Activated CD4-positive, alpha-beta T cell treated with anti-CD3 and anti-CD28 coated beads, Interleukin-10, Interleukin-2, amounts not matched to agents 100 ng/mL and 50 ng/mL, durations not matched to agents 16 hours and 8 hours (primary cell): ENCODE data around the gene C16orf92.

Experiments used
- DNase-seq: peaks from one replicate; pipeline ENCODE4 v3.0.0-alpha.2; 2020

C16orf92 gene

DNA sequence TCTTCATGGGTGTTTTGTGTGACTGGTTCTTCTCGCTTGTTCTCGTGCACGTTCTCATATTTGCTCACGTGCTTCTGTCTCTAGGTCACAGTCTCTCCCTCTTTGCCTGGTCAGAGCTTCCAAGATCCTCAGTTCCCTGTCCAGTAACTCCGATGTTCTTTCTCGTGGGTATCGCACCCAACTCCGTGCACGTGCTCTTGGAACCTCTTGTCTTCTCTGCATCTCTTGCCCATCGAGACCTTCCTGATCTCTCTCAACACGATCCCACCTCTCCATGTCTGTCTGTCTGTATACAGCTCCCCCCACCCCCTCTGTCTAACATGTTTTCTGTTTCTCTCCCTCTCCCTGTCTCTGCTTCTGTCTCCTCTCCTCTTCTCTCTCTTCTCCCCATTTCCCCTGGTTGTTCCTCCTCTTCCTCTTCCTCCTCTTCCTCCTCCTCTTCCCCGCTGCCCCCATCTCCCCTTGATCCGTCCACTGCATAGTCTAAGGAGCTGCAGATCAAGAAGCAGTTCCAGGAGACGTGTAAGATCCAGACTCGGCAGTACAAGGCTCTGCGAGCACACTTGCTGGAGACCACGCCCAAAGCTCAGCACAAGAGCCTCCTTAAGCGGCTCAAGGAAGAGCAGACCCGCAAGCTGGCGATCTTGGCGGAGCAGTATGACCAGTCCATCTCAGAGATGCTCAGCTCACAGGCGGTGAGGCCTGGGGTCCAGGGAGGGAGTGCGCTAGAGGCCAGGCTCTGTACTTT is 33.7 kb upstream of the C16orf92 start:
- DNase-seq = no peak

DNA sequence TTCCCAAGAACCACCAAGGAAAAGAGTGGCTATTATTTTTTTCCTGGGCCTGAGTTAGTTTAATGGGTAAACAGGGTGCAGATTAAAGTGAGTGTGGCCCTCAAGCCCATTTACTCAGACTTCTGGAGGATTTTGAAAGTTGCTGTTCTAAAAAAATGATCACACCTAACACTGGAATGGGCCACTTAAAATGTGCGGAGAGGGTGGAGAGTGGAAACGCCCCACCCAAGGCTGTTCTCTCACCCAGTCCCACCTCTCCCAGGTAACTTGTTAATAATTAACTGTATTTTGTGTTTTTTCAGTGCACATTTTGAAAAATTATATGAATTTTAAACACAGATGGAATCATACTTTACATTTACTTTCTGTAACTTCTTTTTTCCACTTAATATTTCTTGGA is 33.0 kb upstream of the C16orf92 start:
- DNase-seq = no peak

DNA sequence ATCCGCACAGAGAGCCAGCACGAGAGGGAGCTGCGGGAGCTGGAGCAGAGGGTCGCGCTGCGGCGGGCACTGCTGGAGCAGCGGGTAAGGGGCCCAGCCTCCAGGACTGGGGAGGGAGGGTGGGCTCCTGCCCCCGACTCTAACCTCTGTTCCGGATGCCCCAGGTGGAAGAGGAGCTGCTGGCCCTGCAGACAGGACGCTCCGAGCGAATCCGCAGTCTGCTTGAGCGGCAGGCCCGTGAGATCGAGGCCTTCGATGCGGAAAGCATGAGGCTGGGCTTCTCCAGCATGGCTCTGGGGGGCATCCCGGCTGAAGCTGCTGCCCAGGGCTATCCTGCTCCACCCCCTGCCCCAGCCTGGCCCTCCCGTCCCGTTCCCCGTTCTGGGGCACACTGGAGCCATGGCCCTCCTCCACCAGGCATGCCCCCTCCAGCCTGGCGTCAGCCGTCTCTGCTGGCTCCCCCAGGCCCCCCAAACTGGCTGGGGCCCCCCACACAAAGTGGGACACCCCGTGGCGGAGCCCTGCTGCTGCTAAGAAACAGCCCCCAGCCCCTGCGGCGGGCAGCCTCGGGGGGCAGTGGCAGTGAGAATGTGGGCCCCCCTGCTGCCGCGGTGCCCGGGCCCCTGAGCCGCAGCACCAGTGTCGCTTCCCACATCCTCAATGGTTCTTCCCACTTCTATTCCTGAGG is 32.0 kb upstream of the C16orf92 start:
- DNase-seq = no peak

DNA sequence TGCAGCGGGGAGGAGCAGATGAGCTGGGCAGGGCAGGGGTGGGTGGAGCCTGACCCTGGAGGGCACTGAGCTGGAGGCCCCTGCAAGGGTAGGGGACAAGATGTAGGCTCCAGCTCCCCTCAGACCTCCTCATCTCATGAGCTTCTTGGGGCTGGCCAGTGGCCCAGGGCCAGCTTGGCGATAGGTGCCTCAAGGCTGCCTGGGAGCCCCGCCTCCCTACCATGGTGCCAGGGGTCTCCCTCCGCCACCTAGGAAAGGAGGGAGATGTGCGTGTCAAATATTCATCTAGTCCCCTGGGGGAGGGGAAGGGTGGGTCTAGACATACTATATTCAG is 31.5 kb upstream of the C16orf92 start:
- no peak for DNase-seq

DNA sequence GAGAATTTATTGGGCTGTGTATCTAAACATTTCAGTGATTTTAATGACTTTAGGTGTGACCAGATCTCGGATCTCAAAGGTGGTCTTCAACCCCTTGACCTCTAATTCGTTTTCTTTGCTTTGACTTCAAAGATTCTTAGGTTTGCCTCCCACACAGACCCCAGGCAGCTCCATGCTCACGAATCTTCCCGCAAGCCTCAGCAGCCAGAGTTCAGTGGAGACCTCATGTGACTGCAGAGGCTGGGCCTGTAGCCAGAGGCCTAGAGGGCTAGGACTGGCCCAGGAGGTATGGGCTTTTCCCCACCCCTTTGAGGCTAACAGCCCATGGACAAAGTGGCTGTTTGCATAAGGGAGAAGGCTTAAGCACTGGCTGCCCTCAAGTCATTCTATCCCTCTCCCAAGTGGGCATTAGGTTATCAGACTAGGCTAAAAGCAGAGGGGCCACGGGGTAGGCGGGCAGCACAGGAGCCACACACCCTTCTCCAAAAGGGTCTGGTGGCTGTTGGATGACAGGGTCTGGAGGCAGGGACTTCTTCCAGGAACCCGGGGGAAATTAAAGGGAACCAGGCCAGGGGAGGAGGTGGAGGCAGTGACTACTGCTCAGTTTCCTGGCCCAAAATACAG is 30.5 kb upstream of the C16orf92 start:
- no peak for DNase-seq

DNA sequence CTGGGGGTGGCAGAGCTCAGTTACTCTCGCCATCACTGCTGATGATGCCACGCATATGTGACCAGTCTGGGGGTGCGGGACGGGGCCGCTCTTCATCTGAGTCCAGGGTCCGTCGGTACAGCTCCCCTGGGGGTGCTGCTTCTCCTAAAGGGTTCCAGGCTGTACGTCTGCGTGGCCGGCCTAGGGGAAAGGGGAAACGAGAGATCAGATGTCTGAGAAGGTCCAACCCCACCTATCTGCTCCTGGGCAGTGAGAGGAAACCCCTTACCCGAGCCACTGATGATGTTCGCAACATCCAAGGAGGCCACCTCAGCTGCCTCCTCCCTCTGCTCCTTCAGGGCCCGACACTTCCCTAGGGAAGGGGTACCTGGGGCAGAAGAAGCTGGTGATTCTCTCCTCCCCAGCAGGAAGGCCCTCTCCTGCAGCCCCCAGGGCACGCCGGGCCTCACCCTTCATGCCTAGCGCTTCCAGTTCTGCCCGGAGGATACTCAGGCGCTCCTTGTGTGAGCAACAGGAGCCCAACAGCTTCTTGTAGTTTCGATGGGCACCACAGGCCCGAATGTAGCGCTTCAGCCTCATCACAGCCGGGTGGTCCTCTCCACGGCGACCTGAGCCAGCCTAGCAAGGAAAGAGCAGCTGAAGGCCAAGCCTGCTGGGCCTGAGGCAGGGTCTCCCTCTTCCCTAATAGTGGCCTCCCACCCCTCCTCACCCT is 29.7 kb upstream of the C16orf92 start:
- DNase-seq = no peak

DNA sequence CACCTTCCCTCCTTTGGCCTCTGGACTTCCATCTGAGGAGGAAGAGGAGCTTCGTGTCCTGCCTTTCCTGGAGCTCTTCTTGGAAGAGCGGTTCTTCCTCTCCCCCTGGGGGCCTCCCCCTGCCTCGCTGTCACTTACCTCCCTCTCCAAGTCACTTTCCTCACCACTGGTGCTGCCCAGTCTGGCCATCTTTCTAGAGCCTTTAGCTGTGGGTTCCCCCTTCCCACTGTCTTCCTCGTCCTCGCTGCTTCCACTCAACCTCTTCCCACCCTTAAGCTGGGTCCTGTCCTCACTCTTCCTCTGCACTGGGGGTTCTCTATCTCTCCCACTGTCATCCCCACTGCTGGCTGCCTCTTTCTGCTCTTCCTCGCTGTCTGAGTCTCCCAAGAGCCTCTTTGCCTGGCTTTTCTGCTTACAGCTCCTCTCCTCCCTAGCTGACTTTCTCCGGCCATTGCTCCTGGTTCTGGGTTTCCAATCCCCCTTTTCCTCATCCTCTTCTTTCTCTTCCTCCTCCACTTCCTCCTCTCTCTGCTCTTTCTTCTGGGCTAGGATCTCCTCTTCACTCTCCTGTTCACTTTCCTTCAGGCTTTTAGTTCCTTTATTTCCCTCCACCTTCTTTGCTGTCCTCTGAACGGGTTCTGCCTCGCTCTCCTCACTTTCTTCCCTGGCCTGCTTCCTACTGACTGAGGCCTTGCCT is 28.9 kb upstream of the C16orf92 start:
- DNase-seq = no peak

DNA sequence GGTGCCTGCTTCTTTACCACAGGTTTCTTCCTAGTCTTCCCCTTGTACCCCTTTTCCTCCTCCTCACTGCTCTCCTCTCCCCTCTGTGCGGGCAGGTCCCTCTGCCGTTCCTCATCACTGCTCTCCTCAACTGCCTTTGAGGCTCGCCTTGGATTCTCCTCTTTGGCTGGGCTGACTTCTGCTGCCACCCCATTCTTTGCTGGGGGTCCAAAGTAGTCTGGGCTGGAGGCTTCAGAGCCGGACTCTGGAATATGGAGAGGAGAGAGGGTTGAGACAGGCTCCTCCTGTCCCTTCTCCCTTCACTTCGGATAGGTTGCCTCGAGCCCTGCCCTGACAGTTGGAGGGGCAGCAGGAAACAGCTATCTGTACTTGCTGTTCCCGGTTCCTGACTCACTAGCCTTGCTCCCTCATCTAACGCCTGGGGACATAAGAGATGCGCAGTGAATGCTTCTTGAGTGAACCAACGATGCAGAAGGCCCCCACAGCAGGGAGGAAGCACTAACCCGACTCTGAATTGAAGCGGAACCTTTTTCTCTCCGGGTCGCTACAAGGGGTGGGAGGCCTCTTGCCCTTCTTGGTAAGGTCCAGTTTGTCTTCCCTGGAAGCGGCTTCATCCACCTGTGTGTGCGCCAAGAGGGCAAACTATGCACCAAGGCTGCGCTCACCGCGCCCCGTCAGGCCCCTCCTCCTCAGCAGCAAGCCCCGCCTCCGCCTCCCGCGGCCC is 28.2 kb upstream of the C16orf92 start:
- DNase-seq = peak; percentile 83

DNA sequence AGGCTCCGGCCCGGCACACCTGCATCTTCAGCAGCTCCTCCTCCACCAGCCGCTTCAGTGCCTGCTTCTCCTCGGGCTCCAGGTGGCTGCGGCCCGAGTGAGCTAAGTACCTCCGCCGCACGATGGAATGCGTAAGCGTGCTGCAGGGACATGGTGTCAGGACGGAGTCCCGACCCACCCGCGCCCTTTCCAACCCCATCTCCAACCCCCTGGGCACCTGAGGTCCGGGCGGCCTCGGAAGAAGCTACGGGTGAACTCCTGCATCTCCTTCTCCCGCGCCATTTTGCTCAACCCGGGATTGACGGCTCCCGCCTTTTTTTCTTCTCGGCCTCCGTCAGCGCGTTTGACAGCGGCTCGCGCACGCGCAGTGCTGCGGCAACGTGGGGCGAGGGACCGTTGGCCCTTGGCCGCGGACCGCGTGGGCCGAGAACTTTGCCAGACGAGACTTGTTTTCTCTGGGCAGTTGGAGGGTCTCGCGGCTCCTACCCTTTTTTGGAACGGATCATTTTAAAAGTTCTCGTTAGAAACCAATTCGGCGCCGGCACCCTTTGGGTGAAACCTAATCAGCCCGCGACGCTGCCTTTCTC is 27.6 kb upstream of the C16orf92 start, which contains the start of gene HIRIP3:
Gene HIRIP3 (minus strand): TSS at position 294 of the 587 bp plus-strand sequence. CDS start 12 bp downstream, at position 282.
- DNase-seq = peak; percentile 93

DNA sequence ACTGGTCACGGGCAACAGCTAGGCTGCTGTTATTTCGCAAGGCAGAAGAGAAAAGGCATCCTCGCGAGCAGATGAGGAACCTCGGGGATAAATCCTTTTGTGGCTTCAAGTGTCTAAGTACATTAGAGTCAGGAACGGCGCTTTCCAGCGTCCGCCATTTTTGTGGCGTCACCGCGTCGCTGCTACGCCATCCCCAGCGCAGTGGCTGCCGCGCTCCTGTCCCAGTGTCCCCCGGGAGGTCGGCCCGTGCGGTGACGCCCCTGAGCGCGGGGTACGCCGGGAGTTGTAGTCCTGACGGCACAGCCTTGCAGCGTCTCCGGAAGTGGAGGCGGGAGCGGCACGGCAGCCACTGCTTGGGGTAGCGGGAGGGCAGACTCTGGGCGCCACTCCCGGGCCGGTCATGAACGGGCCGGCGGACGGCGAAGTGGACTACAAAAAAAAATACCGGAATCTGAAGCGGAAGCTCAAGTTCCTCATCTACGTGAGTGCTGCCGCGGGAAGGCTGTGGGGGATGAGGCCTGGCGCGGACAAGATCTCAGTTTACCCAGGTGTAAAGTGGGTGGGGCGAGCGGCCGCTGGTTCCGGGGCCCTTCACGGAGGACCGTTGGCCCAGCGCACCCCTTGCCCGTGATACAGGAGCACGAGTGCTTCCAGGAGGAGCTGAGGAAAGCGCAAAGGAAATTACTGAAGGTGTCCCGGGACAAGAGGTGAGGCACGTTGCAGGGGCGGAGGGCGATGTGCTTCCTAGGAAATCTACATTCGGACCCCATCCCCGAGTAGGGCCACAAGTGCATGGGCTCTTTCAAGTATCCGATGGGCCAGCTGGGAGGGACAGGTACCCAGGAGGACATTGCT is 26.9 kb upstream of the C16orf92 start, which contains the start of gene INO80E:
Gene INO80E (plus strand): TSS at position 331 of the 855 bp plus-strand sequence. CDS start 70 bp downstream, at position 401.
- DNase-seq = peak; percentile 100

DNA sequence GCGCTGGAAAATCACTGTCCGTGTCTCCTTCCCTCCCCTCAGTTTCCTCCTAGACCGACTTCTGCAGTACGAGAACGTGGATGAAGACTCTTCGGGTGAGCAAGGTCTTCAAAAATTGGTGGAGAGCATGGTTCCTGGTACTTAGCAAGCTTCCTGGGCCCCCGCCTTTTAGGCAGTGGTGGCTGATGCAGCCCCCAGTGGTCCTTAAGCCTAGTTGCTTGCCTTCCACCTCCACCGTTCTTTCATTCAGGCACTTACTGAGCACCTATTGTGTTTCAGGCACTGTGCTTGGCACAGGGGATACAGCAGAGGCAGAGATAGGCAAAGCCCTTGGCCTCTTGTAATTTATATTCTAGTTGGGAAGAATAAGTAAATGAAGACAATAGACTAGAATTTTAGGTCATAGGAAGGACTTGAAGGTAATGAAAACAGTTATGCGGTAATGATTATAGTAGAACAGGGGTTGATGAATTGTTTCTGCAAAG is 26.2 kb upstream of the C16orf92 start:
- no peak for DNase-seq

DNA sequence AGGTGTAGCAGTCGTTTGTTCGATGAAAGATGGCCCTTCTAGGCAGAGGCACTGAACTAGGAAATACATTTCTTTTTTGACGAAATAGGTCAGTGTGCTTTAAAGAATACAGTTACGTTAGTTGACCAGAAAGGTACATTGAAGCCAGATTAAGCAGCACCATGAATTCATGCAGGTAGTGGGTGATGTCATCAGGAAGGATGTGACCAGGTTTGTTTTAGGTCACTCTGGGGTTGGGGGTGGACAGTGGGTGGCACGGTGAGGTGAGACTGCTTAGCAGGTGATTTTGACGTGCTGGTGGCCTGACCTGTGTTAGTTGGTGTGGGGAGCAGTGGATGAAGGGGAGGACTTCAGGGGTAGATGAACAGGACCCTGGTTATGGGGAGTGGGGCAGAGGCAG is 23.4 kb upstream of the C16orf92 start:
- DNase-seq = no peak

DNA sequence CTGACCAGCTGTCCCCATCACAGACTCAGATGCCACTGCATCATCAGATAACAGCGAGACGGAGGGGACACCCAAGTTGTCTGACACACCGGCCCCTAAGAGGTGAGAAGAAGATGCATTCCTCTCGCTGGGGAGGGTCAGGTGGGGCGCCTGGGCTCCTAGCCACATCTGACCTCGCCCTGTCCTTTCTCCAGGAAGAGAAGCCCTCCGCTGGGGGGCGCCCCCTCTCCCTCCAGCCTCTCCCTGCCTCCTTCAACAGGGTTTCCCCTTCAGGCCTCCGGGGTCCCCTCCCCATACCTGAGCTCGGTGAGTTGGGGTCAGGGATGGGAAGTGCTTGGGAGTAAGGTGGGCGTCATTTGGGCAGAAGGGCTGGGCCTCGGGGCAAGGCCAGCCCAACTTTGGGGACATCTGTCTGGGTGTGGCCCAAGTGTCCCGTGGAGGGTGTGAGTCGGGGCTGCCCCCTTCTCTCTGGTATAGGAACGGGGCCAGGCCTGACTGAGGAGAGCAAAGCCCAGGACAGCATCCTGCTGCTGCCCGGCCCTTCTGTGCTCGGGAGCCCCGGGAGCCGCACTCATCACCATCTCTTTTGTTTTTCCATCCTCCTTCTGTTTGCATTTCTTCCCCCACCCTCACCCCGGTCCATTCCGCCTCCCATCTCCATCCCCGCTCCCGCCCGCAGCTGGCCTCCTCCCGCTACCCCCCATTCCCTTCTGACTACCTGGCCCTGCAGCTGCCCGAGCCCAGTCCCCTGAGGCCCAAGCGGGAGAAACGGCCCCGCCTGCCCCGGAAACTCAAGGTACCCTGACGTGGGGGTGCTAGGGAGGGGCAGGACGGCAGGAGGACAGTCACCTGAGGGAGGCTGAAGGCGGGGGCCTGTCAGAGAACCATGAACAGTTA is 22.0 kb upstream of the C16orf92 start:
- DNase-seq = no peak

DNA sequence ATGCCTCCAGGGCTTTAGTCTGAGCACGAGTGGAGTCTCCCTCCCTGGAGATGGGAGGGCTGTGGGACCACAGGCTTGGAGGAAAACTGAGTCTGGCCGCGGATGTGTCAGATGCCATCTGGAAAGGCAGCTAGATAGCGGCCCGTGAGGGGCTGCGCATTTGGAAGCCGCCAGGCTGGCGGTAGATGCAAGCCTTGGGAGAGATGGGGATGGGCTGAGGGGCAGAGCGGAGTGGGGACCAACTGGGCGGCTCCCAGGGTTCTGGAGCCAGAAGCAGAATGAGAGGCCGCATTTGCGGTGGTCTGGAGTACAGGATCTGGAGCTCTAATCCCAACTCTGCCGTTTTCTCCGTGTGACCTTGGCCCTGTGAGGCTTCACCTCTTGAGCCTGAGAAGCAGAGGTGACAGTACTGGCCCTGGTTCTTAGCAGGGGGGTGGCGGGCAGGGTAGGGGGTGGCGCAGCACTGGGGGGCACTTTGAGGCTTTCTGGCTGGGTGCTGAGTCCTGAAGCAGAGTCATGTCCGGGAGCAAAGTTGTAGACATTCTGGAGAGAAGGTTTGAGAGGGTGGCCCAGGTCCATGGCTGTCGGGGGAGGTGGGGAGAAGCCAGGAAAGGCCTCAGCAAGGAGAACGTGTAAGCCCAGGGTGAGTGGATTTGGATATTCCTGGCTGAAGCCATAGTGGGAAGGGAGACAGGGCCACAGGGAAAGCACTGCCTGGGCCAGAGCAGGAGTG is 20.2 kb upstream of the C16orf92 start:
- DNase-seq = no peak

DNA sequence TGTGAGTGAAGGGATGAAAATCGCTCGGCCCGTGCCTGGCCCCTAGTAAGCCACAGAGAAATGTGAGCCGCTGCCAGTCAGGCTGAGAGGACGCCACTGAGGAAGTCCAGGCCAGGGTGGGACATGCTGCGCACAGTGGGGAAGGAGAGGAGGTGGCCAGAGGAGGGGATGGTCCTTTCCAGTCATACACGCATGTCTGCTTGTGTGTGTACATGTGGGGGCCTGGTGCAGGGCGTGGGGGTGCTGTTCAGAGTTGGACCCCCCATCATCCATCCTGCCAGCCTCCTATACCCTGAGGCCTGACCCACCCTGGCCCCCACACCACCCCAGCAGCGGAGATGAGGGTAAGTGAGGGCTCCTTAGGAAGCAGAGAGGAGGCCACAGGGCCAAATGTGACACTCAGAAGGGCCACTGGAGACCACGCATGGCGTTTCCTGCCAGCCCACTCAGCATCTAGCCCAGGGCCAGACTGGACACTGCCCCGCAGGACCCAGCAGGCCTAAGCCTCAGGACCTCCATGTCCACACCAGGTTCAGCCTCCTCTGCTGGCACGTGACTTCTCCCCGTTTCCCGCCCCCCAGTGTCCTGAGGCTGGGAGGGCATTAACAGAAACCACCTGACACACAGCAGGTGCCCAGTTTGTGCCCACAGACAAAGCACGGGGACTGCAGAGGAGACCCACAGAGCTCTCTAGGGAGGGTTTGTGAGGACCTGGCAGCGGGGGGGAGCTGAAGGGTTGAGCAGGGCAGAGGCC is 19.2 kb upstream of the C16orf92 start:
- no peak for DNase-seq

DNA sequence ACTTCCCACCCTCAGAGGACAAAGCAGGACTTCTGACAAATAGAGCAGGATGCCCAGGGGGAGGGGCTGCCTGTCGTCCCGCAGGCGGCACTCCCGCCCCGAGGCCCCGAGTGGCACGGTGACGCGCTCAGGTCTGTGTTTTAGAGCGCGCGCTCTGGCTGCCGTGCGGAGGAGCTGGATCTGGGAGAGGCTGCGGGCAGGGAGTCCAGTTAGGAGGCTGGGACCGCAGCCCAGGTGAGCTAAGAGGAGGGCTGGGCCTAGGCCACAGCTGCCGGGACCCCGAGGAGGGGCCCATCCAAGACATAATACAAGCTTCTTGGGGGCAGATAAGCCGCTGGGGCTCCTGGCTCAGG is 18.6 kb upstream of the C16orf92 start:
- no peak for DNase-seq

DNA sequence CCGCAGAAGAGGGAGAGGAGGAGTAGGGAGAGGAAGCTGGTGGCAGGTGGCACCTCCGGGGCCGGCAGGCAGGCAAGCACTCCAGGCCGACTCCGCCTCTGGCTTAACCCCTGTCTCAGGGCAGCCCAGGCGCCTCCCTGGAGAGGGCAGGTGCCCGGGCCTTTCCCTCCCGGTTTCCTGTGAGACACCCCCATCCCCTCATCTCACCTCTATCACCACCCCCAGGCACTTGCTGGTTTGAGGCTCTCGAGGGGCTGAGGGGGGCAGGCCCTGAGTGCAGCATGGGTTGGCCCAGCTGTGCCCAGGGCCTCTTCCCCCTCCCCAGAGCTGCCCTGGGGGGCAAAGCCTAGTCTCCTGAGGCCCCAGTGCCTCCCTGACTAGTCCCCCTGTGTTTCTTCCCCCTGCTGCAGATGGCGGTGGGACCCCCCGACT is 18.2 kb upstream of the C16orf92 start:
- no peak for DNase-seq
